GM23248 (cell line): ENCODE results near the gene TMEM229B. TPM values are rescaled to one million over a fixed set of nuclear protein-coding genes. Genes with fewer than 3 reads are reported as not detected.

Source experiments
- DNase-seq: peaks from one replicate; pipeline ENCODE4 v3.0.0-alpha.2; 2015
- H2AFZ ChIP-seq: fragments of 200-600 bp; sonication (generic); 2 replicates; pipeline ENCODE4 v1.6.1; 2016; ENCODE audit warnings: antibody characterized with exemption
- H3F3A ChIP-seq: fragments of 200-600 bp; sonication (generic); 2 replicates; pipeline ENCODE4 v1.6.1; 2016; ENCODE audit warnings: mild to moderate bottlenecking, antibody characterized with exemption, mixed run types; ENCODE audit not compliant: insufficient read depth
- H3K27ac ChIP-seq: fragments of 200-600 bp; sonication (generic); 2 replicates; pipeline ENCODE4 v1.5.1; 2016; ENCODE audit warnings: mild to moderate bottlenecking
- H3K27me3 ChIP-seq: fragments of 200-600 bp; sonication (generic); replicated peaks from 2 replicates; pipeline ENCODE4 v1.6.1; 2016; ENCODE audit warnings: mild to moderate bottlenecking; ENCODE audit not compliant: insufficient read depth
- H3K36me3 ChIP-seq: fragments of 200-600 bp; sonication (generic); 2 replicates; pipeline ENCODE4 v1.6.1; 2016; ENCODE audit warnings: low read depth, mild to moderate bottlenecking
- H3K4me1 ChIP-seq: fragments of 200-600 bp; sonication (generic); 2 replicates; pipeline ENCODE4 v1.6.1; 2016; ENCODE audit warnings: mild to moderate bottlenecking; ENCODE audit not compliant: insufficient read depth
- H3K4me2 ChIP-seq: fragments of 200-600 bp; sonication (generic); one replicate; pipeline ENCODE4 v1.6.1; 2016; ENCODE audit warnings: mild to moderate bottlenecking; ENCODE audit not compliant: unreplicated experiment
- H3K4me3 ChIP-seq: fragments of 200-600 bp; sonication (generic); 2 replicates; pipeline ENCODE4 v1.5.1; 2016; ENCODE audit warnings: mild to moderate bottlenecking
- H3K79me2 ChIP-seq: fragments of 200-600 bp; sonication (generic); 2 replicates; pipeline ENCODE4 v1.6.1; 2016; ENCODE audit warnings: mild to moderate bottlenecking; ENCODE audit not compliant: insufficient read depth
- H3K9ac ChIP-seq: fragments of 200-600 bp; sonication (generic); 2 replicates; pipeline ENCODE4 v1.6.1; 2016; ENCODE audit warnings: mild to moderate bottlenecking
- H3K9me2 ChIP-seq: fragments of 200-600 bp; sonication (generic); 2 replicates; pipeline ENCODE4 v1.6.1; 2016; ENCODE audit warnings: mixed run types, mild to moderate bottlenecking, moderate library complexity; ENCODE audit not compliant: insufficient read depth
- H3K9me3 ChIP-seq: fragments of 200-600 bp; sonication (generic); one replicate; pipeline ENCODE4 v1.6.1; 2017; ENCODE audit warnings: low read depth
- H4K20me1 ChIP-seq: fragments of 200-600 bp; sonication (generic); 2 replicates; pipeline ENCODE4 v1.6.0; 2016; ENCODE audit not compliant: insufficient read depth
- EZH2 ChIP-seq: fragments of 200-600 bp; sonication (generic); IDR thresholded peaks from 2 replicates; pipeline ENCODE4 v1.6.1; 2018; ENCODE audit warnings: antibody characterized with exemption, mild to moderate bottlenecking; ENCODE audit not compliant: insufficient read depth, poor library complexity, severe bottlenecking
- EZH2phosphoT487 ChIP-seq: fragments of 200-600 bp; sonication (generic); IDR thresholded peaks from 2 replicates; pipeline ENCODE4 v1.6.1; 2018; ENCODE audit warnings: antibody characterized with exemption, moderate library complexity, mild to moderate bottlenecking, low read depth; ENCODE audit not compliant: insufficient read depth
- WGBS, 2 experiments: methylation state at CpG; one replicate each; pipeline ENCODE4 v1.1.6; 2015 to 2017; ENCODE audit warnings: low lambda C conversion rate in 2 of 2, low coverage in 1 of 2; ENCODE audit errors: missing lambda C conversion rate in 2 of 2; 5-methylcytosine and 5-hydroxymethylcytosine counted together
- in situ Hi-C: fragments of 300-500 bp; cut with MboI; formaldehyde crosslinking; loops from 2 replicates; pipeline ENCODE4 v1.15.0; 2020
- polyA plus RNA-seq: library from polyadenylated mRNA; unstranded; fragments of >200 nt; fragmentation: Nextera tagmentation; extraction: Ambion mirVana; gene quantifications from 2 replicates; pipeline ENCODE4 v1.2.1, GENCODE V29; 2016
- total RNA-seq: library from RNA; depleted of rRNA; stranded (reverse); fragments of >200 nt; shearing (Covaris generic); gene quantifications from 2 replicates; pipeline ENCODE4 v1.2.3, GENCODE V29; 2014

The TMEM229B gene
- total and polyA plus RNA-seq, 2 experiments from 2014 or later, result 0.43 to 0.65 TPM

DNA sequence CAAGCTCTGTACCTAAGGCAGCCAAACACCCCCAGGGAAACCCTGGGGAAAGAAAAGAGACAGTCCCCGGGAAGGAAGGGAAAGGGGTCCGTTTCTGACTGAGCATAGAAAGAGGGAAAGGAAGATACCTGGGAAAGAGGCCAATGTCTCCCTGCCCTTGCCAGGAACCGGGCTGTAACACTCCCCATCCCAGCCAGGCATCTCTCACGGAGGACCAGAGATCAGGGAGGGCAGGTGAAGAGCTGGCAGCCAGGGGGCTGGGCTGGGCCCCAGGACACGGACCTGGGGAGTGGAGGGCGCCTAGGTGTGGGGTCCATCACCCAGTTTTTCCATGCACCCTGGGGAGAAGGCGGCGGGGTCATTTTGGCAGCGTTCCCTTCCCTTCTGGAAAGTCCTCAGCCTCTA, 25.7 kb upstream of the TMEM229B start:
- peak; percentile 18 for DNase-seq
- H3K9me3 ChIP-seq, result no peaks in the 10 kb centered on the region
- H4K20me1 ChIP-seq, result no peaks in the 10 kb centered on the region
- H3K27ac ChIP-seq, result no peak overlapping the region
- H3K4me3 ChIP-seq, result peak overlapping the region; percentile 94
- peaks cover 33% of the 10 kb centered on the region for H3K27me3 ChIP-seq
- no peaks in the 10 kb centered on the region for H3K9me2 ChIP-seq
- H3K79me2 ChIP-seq, result no peaks in the 10 kb centered on the region
- WGBS, 2 experiments, result 11 to 16% methylated on average over 6 to 8 of the region's 9 CpGs
- H3K9ac ChIP-seq, result peak overlapping the region; percentile 54; the same call in 1 of the 2 replicates
- H3K36me3 ChIP-seq, result no peaks in the 10 kb centered on the region
- in situ Hi-C loops, result no loop called here
- 0 out of 2 replicates have a peak, but pooled peaks cover 4% of the 10 kb centered on the region for H3K4me1 ChIP-seq
- TF ChIP-seq EZH2phosphoT487, result no peak
- TF ChIP-seq EZH2, result no peak
- peak overlapping the region; percentile 81 for H3K4me2 ChIP-seq
- peak overlapping the region; percentile 92 for H2AFZ ChIP-seq
- peaks cover 13% of the 10 kb centered on the region for H3F3A ChIP-seq

DNA sequence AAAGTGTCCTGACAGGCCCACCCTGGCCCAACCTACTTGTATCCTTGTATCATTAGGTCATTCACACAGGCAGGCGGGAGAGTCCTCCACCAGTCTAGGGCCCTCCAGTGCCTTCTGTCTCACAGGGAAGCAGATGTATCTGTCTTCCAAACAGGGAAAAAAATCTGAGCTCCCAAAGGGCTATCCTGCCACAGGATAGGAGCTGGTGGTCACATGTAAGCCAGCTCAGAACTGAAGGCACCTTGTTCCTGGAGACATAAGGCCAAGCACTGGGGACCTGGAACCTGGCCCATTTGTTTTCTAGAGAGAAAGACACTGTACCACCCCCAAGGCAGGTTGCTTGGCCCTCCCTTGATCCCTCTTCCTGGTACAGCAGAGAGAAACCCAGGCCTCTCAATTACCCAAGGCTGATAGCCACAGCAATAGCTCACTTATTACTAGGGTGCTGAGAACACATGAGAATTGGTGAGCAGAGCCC, 25.1 kb upstream of the TMEM229B start:
- Histone ChIP-seq H3K9me3 (no peaks in the 10 kb centered on the region), H3K36me3 (no peaks in the 10 kb centered on the region), H3K9ac (no peak overlapping the region), H3K9me2 (no peaks in the 10 kb centered on the region), H3K4me2 (no peak overlapping the region), H2AFZ (no peak overlapping the region), H3K27me3 (peaks cover 28% of the 10 kb centered on the region), H4K20me1 (no peaks in the 10 kb centered on the region), H3K27ac (no peak overlapping the region), H3K4me3 (no peak overlapping the region), H3K79me2 (no peaks in the 10 kb centered on the region), H3F3A (peaks cover 13% of the 10 kb centered on the region), H3K4me1 (0 out of 2 replicates have a peak, but pooled peaks cover 4% of the 10 kb centered on the region)
- in situ Hi-C loops, result no loop called here
- no peak for TF ChIP-seq EZH2phosphoT487
- no peak for TF ChIP-seq EZH2
- DNase-seq, result no peak
- WGBS, 2 experiments, result 90 to 93% methylated on average over 1 of the region's 1 CpG

GRCh38 chr14:67512463-67513310, 24.2 kb upstream of the TMEM229B start:
- H3K27me3 ChIP-seq, result peaks cover 18% of the 10 kb centered on the region
- no peak overlapping the region for H3K27ac ChIP-seq
- H3K9me3 ChIP-seq, result no peaks in the 10 kb centered on the region
- no peak overlapping the region for H3K9ac ChIP-seq
- TF ChIP-seq EZH2phosphoT487 (no peak), EZH2 (no peak)
- no peaks in the 10 kb centered on the region for H3K9me2 ChIP-seq
- no peak for DNase-seq
- H2AFZ ChIP-seq, result no peak overlapping the region
- 83 to 91% methylated on average over 8 of the region's 8 CpGs for WGBS, 2 experiments
- peaks cover 13% of the 10 kb centered on the region for H3F3A ChIP-seq
- no peak overlapping the region for H3K4me2 ChIP-seq
- in situ Hi-C loops, result no loop called here
- no peaks in the 10 kb centered on the region for H4K20me1 ChIP-seq
- no peaks in the 10 kb centered on the region for H3K36me3 ChIP-seq
- no peak overlapping the region for H3K4me3 ChIP-seq
- H3K79me2 ChIP-seq, result no peaks in the 10 kb centered on the region
- 0 out of 2 replicates have a peak, but pooled peaks cover 4% of the 10 kb centered on the region for H3K4me1 ChIP-seq

GRCh38 chr14:67510836-67511235, 22.3 kb upstream of the TMEM229B start:
- Histone ChIP-seq H3K4me3 (no peak overlapping the region), H3K4me1 (0 out of 2 replicates have a peak, but pooled peaks cover 4% of the 10 kb centered on the region), H3F3A (peaks cover 13% of the 10 kb centered on the region), H3K79me2 (no peaks in the 10 kb centered on the region), H3K36me3 (no peaks in the 10 kb centered on the region), H3K9me2 (no peaks in the 10 kb centered on the region), H3K9ac (no peak overlapping the region), H3K27ac (no peak overlapping the region), H3K27me3 (peaks cover 2% of the 10 kb centered on the region; the same call in 1 of the 2 replicates), H3K4me2 (no peak overlapping the region), H3K9me3 (no peaks in the 10 kb centered on the region), H4K20me1 (no peaks in the 10 kb centered on the region), H2AFZ (no peak overlapping the region)
- TF ChIP-seq EZH2phosphoT487, result no peak
- no peak for TF ChIP-seq EZH2
- WGBS, 2 experiments, result 62 to 67% methylated on average over 3 of the region's 3 CpGs
- DNase-seq, result peak; percentile 22
- in situ Hi-C loops, result no loop called here
